HepG2 (cell line): ENCODE measurements around the gene RUVBL1. TPM values are rescaled to one million over a fixed set of nuclear protein-coding genes. Genes with fewer than 3 reads are reported as not detected.

ENCODE experiments used
- AHR ChIP-seq: IDR thresholded peaks from 2 replicates; pipeline ENCODE4 v1.6.1; 2018; ENCODE audit warnings: missing genetic modification reagents, missing compliant biosample characterization
- DNMT3B ChIP-seq: conservative IDR thresholded peaks from 2 replicates; pipeline ENCODE4 v1.6.1; 2016; ENCODE audit warnings: missing biosample characterization, control low read depth
- DPF2 ChIP-seq: sonication (generic); formaldehyde crosslinking; IDR thresholded peaks from 2 replicates; pipeline ENCODE4 v1.4.0; 2020; ENCODE audit warnings: mild to moderate bottlenecking, low read depth, missing genetic modification reagents, borderline replicate concordance
- EP300 ChIP-seq, 3 experiments: sonication (generic) in 1 of 3; formaldehyde crosslinking in 1 of 3; IDR thresholded peaks; 2 replicates each; pipeline versions ENCODE4 v1.5.1 to v1.6.1; 2011 to 2020; ENCODE audit warnings: low read depth in 2 of 3, low read length in 2 of 3, borderline replicate concordance in 1 of 3, improper control_type of control experiment in 1 of 3, mild to moderate bottlenecking in 1 of 3, missing genetic modification reagents in 1 of 3, moderate library complexity in 1 of 3
- FLYWCH1 ChIP-seq: sonication (generic); formaldehyde crosslinking; IDR thresholded peaks from 2 replicates; pipeline ENCODE4 v1.8.1; 2023; ENCODE audit warnings: mild to moderate bottlenecking, missing genetic modification reagents
- FOXJ3 ChIP-seq: sonication (generic); formaldehyde crosslinking; IDR thresholded peaks from 2 replicates; pipeline ENCODE4 v1.4.0; 2020; ENCODE audit warnings: missing genetic modification reagents, mild to moderate bottlenecking, borderline replicate concordance
- GABPA ChIP-seq, 2 experiments: IDR thresholded peaks; 2 replicates each; pipeline ENCODE4 v1.6.1; 2011 to 2016; ENCODE audit warnings: low read depth in 2 of 2, low read length in 1 of 2, missing biosample characterization in 1 of 2, missing genetic modification characterization in 1 of 2
- HMGXB4 ChIP-seq, 2 experiments: sonication (generic) in 1 of 2; formaldehyde crosslinking in 1 of 2; IDR thresholded peaks; 2 replicates each; pipeline versions ENCODE4 v1.4.0 to v1.6.1; 2018 to 2020; ENCODE audit warnings: missing genetic modification reagents in 2 of 2, borderline replicate concordance in 1 of 2, low read depth in 1 of 2, mild to moderate bottlenecking in 1 of 2, missing biosample characterization in 1 of 2
- MED8 ChIP-seq: sonication (generic); formaldehyde crosslinking; IDR thresholded peaks from 2 replicates; pipeline ENCODE4 v1.8.1; 2023; ENCODE audit warnings: mild to moderate bottlenecking, missing genetic modification reagents; ENCODE audit not compliant: insufficient replicate concordance
- MZF1 ChIP-seq: sonication (generic); formaldehyde crosslinking; IDR thresholded peaks from 2 replicates; pipeline ENCODE4 v1.8.1; 2023; ENCODE audit warnings: mild to moderate bottlenecking, missing genetic modification reagents, borderline replicate concordance
- NR2F1 ChIP-seq, 2 experiments: fragments of 450-650 bp in 1 of 2; formaldehyde crosslinking in 1 of 2; IDR thresholded peaks; 2 replicates each; pipeline versions ENCODE4 v1.5.0 to v1.6.1; 2016 to 2020; ENCODE audit warnings: mild to moderate bottlenecking in 1 of 2, missing compliant biosample characterization in 1 of 2, missing genetic modification reagents in 1 of 2, moderate library complexity in 1 of 2
- SP4 ChIP-seq: sonication (generic); formaldehyde crosslinking; IDR thresholded peaks from 2 replicates; pipeline ENCODE4 v1.8.1; 2023; ENCODE audit warnings: mild to moderate bottlenecking, missing genetic modification reagents
- TFE3 ChIP-seq: IDR thresholded peaks from 2 replicates; pipeline ENCODE4 v1.6.1; 2016
- ZGPAT ChIP-seq: IDR thresholded peaks from 2 replicates; pipeline ENCODE4 v1.6.1; 2016; ENCODE audit warnings: mild to moderate bottlenecking
- ZMYM3 ChIP-seq: sonication (generic); formaldehyde crosslinking; IDR thresholded peaks from 2 replicates; pipeline ENCODE4 v1.5.1; 2020; ENCODE audit warnings: mild to moderate bottlenecking, missing genetic modification reagents
- ZNF17 ChIP-seq: sonication (generic); formaldehyde crosslinking; IDR thresholded peaks from 2 replicates; pipeline ENCODE4 v1.5.0; 2020; ENCODE audit warnings: mild to moderate bottlenecking, missing genetic modification reagents
- ZNF232 ChIP-seq: sonication (generic); formaldehyde crosslinking; IDR thresholded peaks from 2 replicates; pipeline ENCODE4 v1.4.0; 2020; ENCODE audit warnings: missing genetic modification reagents, borderline replicate concordance
- ZNF34 ChIP-seq: sonication (generic); formaldehyde crosslinking; IDR thresholded peaks from 2 replicates; pipeline ENCODE4 v1.4.0; 2020; ENCODE audit warnings: mild to moderate bottlenecking, missing genetic modification reagents, borderline replicate concordance
- ZNF556 ChIP-seq: sonication (generic); formaldehyde crosslinking; IDR thresholded peaks from 2 replicates; pipeline ENCODE4 v1.4.0; 2020; ENCODE audit warnings: mild to moderate bottlenecking, missing genetic modification reagents, borderline replicate concordance
- ZNF674 ChIP-seq: sonication (generic); formaldehyde crosslinking; IDR thresholded peaks from 2 replicates; pipeline ENCODE4 v1.5.0; 2020; ENCODE audit warnings: low read depth, mild to moderate bottlenecking, missing genetic modification reagents
- ZNF710 ChIP-seq: sonication (generic); formaldehyde crosslinking; IDR thresholded peaks from 2 replicates; pipeline ENCODE4 v1.5.0; 2020; ENCODE audit warnings: mild to moderate bottlenecking, missing genetic modification reagents, borderline replicate concordance
- polyA plus RNA-seq, 8 experiments: library from polyadenylated mRNA; depleted of rRNA in 3 of 8; stranded (reverse) in 7 of 8; unstranded in 1 of 8; fragments of >200 nt; fragmentation: Illumina TruSeq in 4 of 8; extraction: Trizol in 4 of 8; gene quantifications; 2 replicates each; pipeline versions ENCODE4 v1.2.1 to v1.2.3, GENCODE V29; 2011 to 2016; ENCODE audit warnings: low read depth in 4 of 8, missing spikeins in 1 of 8, mixed read lengths in 1 of 8; ENCODE audit not compliant: insufficient read depth in 1 of 8
- total RNA-seq, 5 experiments: library from RNA; depleted of rRNA; stranded (reverse); fragments of >200 nt; fragmentation: Illumina TruSeq; extraction: Trizol; gene quantifications; 2 replicates each; pipeline ENCODE4 v1.2.3, GENCODE V29; 2016; ENCODE audit warnings: low read depth in 1 of 5

RUVBL1 gene
- total and polyA plus RNA-seq, 2 of the 13 experiments (the other 11 are each of a cell fraction or from before 2014, with no cell fraction given) = 32.7 to 86.3 TPM

GRCh38 chr3:128167973-128168674 lies 44.5 kb upstream of the RUVBL1 start (continued):
- TF ChIP-seq ZNF232 (CRISPR knock-in tag) (peak; percentile 61; the same call in 1 of the 2 replicates), ZNF34 (CRISPR knock-in tag) (no peak), HMGXB4 (CRISPR knock-in tag; IDR thresholded peaks at IDR 0.05; ENCODE audit: borderline replicate concordance in 1 of 2, low read depth in 1 of 2) (peak in 1 of 2 experiments; percentile 36; a peak in 1 of 4 replicates), EP300 (IDR thresholded peaks at IDR 0.05; ENCODE audit: low read depth in 2 of 2, low read length in 2 of 2) (peak; percentile 76 to 87; a peak in 3 of 4 replicates), EP300 (CRISPR knock-in tag; IDR thresholded peaks at IDR 0.05; ENCODE audit: borderline replicate concordance) (peak; percentile 92), FLYWCH1 (CRISPR knock-in tag) (no peak), DPF2 (peak; percentile 88), ZGPAT (peak; percentile 94), ZMYM3 (CRISPR knock-in tag) (peak; percentile 44; the same call in 1 of the 2 replicates), ZNF710 (peak; percentile 34; the same call in 1 of the 2 replicates), MED8 (no peak), GABPA (IDR thresholded peaks at IDR 0.05; ENCODE audit: low read depth, low read length) (no peak), GABPA (CRISPR knock-in tag; IDR thresholded peaks at IDR 0.05; ENCODE audit: low read depth) (peak; percentile 54; the same call in 1 of the 2 replicates), ZNF674 (no peak), ZNF556 (peak; percentile 39; the same call in 1 of the 2 replicates), AHR (CRISPR knock-in tag) (no peak), NR2F1 (CRISPR knock-in tag; IDR thresholded peaks at IDR 0.05) (peak; percentile 70 to 83; a peak in 3 of 4 replicates), TFE3 (CRISPR knock-in tag) (peak; percentile 38; the same call in 1 of the 2 replicates), DNMT3B (no peak), MZF1 (CRISPR knock-in tag) (no peak), FOXJ3 (peak; percentile 88), SP4 (CRISPR knock-in tag) (no peak), ZNF17 (CRISPR knock-in tag) (no peak)
